Cerebellar cortex (tissue), 1 donor: ENCODE data around the gene SMCO2.

Experiments
- DNase-seq: peaks from one replicate; pipeline ENCODE4 v3.0.0-alpha.2; 2015; ENCODE audit warnings: low spot score

Gene SMCO2

DNA sequence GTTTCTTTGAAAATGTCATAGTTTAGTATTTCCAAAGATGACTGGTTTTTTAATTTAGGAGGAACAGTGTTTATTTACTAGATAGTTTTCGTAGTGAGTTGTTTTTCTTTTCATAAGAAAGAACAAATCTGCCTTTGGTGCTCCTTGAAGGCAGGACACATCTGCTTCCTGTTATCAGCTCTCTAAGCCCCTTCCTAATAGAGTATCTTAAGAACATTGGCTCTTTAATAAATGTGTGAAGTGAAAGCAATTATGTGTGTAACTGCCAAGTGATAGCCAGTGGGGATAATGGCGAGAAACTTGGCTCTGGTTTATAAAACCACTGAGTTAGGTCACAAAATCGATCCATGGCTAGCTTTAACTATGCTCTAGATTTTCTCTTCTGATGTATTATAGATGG lies 54.0 kb downstream of the SMCO2 start:
- no peak for DNase-seq

DNA sequence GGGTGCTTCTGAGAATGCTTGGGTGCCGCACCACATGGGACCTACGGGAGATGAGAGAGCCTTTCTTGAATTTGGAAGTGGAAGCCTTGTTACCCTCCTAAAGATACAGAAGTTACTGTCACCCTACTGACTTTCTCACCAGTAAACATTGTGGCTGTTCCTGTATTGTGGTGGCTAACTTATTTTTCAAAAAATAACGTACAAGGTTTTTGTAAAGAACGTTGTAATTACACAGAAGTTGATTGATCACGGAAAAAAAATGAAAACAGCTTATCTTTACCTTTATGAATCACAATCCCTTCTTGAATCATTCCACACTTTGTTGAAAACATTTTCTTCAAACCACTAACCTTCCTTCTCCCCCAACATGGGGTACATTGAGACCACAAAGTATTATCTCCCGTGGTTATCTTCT lies 55.5 kb downstream of the SMCO2 start:
- no peak for DNase-seq

DNA sequence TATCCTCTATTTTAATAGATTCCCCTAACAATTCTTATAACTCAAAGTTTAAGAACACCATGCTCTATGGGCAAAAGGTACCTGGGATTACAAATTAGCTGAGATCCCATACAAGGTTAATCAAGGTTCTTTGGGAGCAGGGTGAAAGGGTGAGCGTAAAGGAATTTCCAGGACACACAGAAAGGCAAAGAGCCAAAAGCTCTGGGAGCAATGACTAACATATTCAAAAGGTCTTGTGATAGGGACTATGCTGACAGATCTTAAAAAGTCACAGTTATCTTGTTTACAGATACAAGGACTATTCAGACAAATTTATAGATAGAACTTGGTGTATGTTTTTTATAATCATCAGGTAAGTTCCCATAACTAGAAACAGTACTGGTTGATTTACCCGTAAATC lies 58.0 kb downstream of the SMCO2 start:
- DNase-seq, result no peak

DNA sequence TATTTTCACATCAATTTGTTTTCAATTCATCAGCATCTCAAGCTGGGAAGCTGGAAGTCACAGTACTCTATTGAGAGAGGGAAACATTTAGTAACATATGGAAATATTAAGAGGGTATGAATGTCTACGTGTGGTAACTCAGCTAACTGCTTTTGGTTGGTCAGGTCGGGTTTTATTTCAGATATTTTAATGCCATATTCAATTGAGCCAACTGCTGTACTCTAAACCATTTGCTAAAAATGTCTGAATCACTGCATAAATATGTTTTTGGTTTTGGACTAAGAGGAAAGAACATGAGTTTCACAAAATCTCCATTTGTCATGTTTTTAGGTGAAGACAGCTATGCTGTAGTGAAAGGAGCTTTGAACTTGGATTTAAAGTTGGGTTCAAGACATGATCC lies 58.6 kb downstream of the SMCO2 start:
- no peak for DNase-seq

DNA sequence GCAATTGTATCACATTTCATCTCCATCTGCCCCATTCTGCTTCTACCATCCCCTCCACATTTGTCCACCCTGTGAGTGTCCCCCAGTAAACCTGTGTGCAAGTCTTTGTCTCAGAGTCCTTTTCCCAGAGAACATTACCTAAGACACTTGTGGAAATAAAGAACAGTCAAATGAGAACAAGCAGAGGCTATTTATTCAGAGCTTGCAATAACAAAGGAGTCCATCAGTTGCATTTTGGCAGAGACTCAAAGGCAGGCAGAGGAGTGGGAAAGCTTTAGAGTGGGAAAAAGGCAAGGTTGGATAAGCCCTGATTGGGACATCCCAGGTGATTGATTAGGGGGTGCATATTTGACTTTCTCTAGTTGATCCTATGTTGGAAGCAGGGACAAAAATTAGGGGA lies 59.2 kb downstream of the SMCO2 start:
- DNase-seq, result no peak

DNA sequence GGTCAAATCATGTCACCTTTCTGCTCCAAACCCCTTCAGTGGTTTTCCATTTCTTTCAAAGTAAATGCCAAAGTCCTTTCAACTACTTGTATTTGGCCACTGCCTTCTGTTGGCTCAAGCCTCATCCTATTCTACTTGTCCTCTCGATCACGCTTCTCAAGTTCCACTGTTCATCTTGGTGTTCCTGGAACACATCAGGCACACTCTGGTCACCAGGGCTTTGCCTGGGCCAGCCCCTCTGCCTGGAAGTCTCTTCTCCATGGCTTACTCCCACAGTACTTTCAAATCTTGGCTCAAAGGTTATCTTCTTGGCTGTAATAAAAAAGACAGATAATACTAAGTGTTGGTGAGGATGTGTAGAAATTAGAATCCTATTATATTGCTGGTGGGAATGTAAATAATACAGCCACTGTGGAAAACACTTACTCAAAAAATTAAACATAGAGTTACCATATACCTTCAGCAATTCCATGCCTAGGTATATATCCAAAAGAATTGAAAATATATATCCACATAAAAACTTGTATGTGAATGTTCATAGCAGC lies 60.2 kb downstream of the SMCO2 start:
- no peak for DNase-seq

DNA sequence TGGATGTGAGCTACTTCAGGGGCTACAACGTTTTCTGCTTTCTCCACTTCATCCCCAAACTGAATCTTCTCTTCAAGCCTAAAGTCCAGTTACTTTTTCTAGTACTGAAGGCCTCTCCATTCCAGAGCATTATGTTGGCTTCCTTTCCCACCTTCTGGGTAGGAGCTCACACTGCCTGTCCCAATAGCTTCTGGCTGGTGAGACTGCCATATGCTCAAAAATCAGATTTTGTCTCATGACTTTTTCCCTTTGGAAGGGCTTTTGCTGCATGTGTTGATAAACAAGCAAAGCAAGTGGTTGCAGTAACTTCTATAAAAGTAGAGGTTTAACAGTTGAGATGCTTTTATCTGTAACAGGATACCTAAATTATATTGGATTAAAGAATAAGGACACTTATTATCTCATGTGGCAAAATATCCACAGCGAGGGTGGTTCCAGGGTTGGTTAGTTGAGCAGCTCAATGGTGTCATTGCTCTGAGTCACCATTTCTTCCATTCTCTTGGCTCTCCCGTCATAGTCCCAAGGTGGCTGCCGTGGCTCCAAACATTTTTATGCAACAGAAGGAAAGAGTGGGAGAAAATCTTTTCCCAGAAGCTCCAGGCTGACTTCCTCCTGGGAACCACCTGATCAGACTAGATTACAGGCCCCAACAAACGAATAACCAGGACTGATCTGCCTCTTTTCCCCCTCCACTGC lies 62.3 kb downstream of the SMCO2 start:
- no peak for DNase-seq

DNA sequence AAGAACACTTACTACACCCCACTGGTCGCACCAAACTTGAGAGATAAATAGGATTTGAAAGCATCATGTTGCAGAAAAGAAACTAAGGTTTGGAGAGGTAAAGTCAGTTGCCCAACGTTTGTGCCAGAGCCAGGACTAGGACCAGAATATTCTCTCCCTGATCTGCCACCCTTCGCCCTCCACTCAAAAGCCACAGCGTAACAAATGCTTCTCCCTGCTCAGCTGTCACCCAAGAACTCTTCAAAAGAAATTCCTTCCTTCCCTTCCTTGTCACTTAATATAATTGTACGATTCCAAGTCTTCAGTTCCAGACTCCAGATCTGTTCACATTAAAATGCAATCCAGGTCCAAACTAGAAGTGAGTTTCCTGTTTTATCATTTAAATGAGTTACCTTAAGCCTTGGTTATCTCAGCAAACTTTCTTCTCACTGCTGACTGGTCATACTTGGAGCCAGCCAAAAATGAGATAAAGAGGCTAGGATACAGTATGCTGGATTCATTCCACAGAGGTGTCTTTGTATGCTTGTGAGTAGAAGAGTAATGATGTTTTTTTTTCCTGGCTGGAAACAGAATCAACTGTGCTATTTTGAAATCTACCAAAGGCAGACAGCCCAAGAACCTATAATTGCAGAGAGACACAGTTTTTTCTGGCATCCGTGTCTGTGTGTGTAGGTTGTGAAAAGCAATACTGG lies 64.6 kb downstream of the SMCO2 start:
- no peak for DNase-seq

DNA sequence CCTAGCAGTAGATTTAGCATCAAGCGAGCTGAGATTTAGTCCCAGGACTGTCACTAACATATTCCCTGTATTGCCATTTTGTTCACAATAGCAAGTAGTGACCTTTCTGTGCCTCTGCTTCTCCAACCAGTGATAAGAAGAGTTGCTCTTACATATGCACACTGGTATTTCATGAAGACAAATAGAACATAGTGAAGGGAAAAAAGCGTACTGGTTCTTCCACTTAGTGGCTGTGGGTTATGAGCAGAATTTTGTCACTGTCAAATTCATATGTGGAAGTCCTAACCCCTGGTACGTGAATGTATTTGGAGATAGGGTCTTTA lies 65.1 kb downstream of the SMCO2 start:
- DNase-seq, result no peak

DNA sequence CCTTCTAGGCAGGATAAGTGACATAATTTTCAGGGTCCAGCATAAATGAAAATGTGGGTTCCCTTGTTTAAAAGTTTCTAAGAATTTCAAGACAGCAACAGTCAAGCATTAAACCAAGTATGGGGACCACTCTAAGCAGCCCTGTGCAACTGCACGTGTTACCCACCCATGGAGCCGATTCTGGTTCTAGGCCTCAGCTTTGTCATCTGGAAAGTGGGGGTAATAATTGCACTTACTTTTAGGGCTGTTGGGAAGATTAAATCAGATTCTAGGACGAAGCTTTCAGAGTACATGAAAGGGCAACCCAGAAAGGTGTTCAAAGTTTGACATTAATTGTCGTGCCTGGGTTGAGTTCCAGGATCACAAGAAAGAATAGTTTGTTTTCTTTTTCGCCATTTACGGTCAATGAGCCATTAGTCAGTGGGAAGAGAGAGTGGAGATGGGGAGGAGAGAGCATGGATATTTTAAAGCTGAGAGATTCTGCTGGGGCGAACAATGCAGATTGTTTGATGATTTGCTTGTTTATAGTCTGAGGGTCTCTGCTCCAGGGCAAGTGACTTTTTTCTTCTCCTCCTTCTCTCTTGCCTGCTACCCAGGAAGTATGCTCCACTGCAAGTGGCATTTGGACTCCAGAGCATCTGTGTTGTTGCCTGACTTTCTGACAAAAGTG lies 66.8 kb downstream of the SMCO2 start:
- no peak for DNase-seq

DNA sequence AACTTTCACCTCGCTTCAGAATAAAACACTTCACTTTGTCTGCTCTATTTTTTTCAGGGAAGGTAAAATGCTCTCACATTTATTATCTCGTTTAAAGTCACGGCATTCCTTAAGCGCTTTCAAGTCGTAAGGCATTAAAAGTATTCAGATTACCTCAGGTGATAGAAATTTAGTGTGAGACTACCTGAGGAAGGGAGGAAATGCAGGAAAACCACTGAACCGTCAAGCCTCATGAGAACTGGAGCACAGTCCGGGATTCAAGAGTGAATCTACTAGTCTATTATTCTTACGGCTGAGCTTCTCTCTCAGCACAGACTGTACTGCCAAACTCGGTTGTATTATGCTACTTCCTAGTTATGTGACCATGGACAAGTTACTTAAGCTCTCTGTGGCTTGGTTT lies 69.1 kb downstream of the SMCO2 start:
- DNase-seq, result no peak

DNA sequence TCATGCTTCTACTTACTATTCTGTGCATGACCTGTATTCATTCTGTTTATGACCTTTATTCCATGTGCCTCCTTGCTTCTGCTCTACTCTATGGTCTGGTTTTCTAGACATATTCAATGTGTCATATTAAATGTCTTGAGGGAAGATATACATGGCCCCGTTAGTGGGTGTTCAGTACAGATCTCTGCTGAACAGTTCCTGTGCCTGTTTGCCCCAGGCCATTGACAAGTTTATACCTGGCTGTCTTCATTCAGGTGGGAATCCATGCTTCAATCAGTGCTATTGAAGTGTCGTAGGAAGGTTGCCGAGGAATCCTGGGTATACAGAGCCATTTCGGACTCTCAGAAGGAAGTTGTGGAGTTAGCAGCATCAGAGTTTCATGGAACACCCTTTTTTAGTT lies 70.1 kb downstream of the SMCO2 start:
- no peak for DNase-seq

DNA sequence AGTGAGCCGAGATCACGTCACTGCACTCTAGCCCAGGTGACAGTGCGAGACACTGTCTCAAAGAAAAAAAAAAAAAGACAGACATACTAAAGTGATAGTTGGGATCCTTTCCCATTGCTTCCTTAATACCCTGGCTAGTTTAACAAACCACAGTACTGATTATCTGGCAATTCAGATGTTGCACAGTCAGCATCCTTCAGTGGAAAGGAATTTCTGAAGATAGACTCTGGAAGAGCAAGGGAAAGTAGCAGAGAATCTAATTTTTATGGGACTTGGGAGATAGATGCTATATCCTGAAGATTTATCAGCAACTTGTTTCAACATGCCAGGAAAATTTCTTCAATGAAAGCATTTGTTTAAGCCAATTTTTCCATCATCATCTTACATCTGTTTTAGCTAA lies 71.0 kb downstream of the SMCO2 start:
- DNase-seq, result no peak

DNA sequence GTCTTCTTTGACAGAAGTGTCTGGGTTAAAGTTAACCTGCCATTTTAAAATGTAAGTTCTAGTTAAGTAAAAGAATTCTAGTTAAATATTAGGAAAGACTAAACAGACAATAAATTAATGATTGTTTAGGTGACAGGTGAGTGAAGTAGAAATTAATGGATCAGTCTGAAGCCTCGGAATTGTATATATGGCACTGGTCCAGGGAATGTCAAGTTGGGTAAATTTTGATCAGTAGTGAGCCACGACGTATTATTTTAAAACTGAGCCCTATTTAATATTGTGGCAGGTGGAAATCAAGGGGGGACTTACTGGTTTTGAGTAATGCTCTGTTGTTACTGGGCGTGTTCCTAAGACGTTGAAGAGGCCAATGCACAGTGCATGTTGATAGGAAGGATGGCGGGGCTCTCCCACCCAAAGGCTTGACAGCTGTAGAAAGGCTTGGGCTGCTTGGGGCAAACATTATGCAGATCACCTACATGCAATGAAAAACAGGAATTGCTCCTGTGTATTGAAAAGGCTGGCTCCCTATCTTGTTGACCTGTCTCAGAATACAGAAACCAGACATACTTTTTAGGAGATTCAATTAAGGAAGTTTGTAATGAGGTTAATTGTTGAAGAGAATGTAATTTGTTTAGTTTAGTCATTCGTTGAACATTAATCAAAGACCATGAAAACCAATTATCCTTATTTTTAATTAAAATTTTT lies 71.6 kb downstream of the SMCO2 start:
- DNase-seq, result no peak

DNA sequence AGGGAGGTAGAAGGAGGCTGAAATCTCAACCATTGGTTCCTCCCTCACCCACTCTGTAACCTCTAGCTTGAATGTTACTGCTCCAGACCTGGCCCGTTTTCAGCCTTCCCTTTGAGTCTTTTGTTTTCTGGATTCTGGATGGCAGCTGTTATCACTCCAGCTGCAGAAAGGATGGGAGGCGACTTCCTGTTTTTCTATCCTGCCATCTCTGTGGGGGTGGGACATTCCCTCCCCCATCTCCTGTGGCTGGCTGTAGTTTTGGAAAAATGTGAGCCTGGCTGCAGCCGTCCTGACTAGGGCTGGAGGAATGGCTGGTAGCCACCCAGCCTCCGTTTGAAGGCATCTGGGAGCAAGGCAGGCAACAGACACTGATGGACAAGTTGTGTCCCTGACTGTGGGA lies 74.5 kb downstream of the SMCO2 start:
- no peak for DNase-seq

DNA sequence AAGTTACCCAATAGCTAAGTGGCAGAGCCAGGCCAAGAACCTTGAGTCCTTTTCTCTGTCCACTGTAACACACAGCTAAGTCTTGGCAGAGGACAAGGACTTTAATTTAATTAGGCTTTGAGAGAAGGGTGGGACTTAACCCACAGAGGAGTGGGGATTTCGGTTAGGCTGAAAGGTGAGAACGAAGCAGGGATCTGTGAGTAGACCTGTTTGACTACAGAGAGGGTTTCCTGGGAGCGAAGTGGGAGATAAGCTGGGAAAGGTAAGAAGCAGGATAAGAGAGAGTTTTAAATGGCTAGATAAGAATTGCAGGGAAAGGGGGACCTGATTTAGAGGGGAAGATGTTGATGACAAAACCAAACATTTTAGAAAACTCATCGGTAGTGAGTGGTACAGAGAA lies 75.4 kb downstream of the SMCO2 start:
- no peak for DNase-seq

DNA sequence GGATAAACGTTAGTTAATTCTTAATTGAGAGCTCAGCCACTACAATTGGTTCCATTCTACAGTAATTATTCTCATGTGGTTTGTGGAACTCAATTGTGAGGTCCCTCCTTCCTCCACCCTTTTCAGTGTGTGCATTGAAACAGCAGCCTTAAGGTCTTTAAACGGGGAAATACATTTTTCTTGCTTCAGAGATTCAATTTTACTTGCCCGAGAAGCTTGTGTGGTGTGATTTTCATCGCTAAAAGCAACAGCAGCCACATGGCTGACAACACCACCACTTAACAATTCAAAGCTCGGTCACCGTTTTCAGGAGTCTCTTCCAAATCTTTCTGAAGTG lies 76.7 kb downstream of the SMCO2 start:
- no peak for DNase-seq

DNA sequence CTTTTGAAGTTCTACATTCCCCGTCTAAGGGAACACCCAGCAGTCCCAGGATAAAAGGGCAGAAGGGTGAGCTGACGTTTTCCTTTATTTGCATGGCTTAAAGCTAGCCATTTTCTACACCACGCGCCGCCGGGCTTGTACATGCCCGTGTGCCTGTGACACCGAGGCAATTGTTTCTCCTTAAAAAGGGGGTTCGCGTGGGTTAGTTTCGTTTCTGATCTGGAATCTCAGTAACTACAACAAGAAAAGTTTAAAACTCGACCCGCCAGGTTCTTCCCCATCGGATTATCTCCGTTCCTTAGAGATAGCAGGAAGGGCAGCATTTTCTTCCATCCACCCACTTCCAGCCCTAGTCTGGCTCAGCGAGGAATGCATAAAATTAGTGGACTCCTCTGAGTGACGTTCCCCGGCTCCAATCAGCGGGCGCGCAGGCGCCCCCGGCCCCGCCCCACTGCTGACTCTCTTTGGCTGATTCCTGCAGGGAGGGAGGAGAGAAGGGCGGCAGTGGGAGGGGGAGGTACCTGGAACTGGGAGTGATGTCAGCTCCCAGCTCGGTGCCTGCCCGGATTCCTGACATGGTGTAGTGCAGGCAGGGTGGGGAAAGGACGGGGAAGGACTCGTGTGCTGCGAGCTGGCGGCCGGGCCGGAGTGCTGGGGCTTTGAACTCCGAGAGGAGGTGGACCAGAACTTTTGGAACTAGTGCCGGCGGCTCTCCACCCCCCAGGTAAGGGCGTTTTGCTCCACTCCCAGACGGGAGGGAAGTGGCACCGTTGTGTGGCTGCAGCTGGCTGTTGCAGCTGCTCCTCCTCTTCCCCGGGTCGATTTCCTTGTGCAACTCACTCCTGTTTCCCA lies 77.3 kb downstream of the SMCO2 start, which contains the start of gene PPFIBP1:
Gene PPFIBP1, plus strand, starts transcription at position 565 of the 852 bp plus-strand sequence. CDS start 109,191 bp downstream, outside the sequence.
- peak; percentile 97 for DNase-seq

DNA sequence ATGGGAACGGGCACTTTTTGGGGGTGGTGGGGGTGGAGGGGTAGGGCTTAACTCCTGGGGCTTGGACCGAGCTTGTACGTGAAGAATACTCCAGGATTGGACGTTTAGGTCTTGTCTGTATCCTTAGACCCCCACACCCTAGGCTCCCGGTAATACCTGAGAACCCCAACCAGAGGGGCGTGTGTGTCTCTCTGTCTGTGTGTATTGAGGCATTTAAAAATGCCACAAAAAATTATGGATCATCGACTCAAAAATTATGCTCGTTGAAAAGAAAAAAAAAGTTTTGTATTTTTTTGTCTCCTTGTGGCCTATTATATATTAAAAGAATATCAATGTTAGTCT lies 77.9 kb downstream of the SMCO2 start:
- no peak for DNase-seq

DNA sequence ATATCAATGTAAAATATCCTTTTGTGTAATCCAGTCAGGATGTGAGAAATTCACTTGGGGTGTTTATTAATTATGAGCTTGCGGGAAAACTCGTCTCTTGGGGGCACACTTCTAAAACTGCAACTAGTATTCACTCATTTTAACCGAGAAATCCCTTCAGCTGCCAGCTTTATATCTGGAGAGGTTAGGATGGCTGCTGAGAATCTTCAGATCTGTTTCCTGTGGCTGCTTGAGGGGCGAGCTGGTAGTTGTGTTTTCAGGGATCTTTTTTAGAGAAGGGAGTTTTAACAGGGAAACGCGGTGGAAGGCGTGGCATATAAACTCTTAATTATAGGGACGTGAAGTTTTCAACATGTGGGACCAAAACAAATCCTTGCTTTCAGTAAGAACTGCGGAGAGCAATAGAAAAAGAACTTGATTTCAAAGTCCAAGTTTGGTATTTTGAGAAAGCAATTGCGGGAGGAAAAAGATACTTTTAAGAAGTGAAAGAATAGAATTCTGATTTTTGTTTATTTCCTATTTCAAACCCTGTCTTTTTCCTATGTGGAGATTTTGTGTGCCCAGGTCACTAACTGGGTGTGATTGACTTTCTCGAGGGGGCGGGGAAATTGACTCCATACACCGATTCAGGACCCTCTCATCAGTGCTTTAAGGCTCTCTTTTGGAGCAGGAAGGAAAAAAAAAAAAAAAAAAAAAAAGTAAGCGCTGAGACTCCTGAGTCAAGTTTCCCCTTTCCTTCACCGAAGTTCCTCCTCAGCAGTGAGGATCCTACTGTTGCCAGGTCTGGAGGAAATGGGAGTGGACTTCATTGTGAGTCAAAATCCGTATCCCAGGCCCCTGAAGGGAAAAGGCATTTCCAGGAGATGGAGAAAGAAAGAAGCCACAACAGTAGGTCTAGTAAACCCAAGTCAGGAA lies 78.6 kb downstream of the SMCO2 start:
- peak; percentile 12 for DNase-seq

DNA sequence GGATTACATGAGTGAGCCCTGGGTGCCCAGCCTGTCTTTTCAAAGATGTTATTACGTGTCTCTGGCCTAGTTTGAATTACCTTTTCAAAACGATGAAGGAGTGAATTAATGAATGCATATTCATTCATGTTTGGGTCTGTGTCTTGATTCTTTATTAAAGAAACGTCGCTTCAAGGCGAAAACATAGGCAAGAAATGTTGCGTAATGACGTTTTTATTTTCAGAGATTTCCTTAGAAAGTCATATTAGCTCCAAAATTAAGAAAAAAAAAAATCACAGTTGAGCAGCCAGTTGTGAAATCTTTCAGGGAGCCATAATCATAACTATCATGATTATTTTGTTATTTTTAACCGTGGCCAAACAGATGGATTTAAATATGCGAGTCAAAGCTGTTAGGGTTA lies 81.0 kb downstream of the SMCO2 start:
- DNase-seq, result no peak
